ENCODE measurements around the gene ATG13.

Gene ATG13

GRCh38 chr11:46597609-46598219 lies 19.6 kb upstream of the ATG13 start:
- TF ChIP-seq CTCF (IDR thresholded peaks at IDR 0.05), result no peak
- no peak overlapping the region for H3K4me3 ChIP-seq (ENCODE audit: low read depth, low read length)
- no peaks in the 10 kb centered on the region for H3K9me3 ChIP-seq (ENCODE audit: control insufficient read depth, low read length)
- peaks cover 9% of the 10 kb centered on the region for H3K79me2 ChIP-seq
- no peak overlapping the region for H3K27ac ChIP-seq
- no peak overlapping the region for H2AFZ ChIP-seq
- H3K9ac ChIP-seq, result no peak overlapping the region
- no peaks in the 10 kb centered on the region for H3K27me3 ChIP-seq (ENCODE audit: control insufficient read depth, insufficient read depth, low read length)
- no peak overlapping the region for H3K4me2 ChIP-seq (ENCODE audit: low read length)
- no peaks in the 10 kb centered on the region for H3K36me3 ChIP-seq (ENCODE audit: control insufficient read depth, insufficient read depth, low read length)
- H3K4me1 ChIP-seq, result peaks cover 6% of the 10 kb centered on the region

GRCh38 chr11:46599340-46600193 lies 17.8 kb upstream of the ATG13 start:
- H3K79me2 ChIP-seq, result no peaks in the 10 kb centered on the region
- H3K9ac ChIP-seq, result no peak overlapping the region
- H3K27me3 ChIP-seq (ENCODE audit: control insufficient read depth, insufficient read depth, low read length), result no peaks in the 10 kb centered on the region
- TF ChIP-seq CTCF (IDR thresholded peaks at IDR 0.05), result no peak
- H3K4me2 ChIP-seq (ENCODE audit: low read length), result peak overlapping the region; percentile 8
- no peaks in the 10 kb centered on the region for H3K9me3 ChIP-seq (ENCODE audit: control insufficient read depth, low read length)
- H3K36me3 ChIP-seq (ENCODE audit: control insufficient read depth, insufficient read depth, low read length), result no peaks in the 10 kb centered on the region
- H3K4me3 ChIP-seq (ENCODE audit: low read depth, low read length), result no peak overlapping the region
- peaks cover 4% of the 10 kb centered on the region for H3K4me1 ChIP-seq
- peak overlapping the region; percentile 9 for H2AFZ ChIP-seq
- H3K27ac ChIP-seq, result peak overlapping the region; percentile 17

- H3K27ac ChIP-seq, result peak overlapping the region; percentile 17
- no peaks in the 10 kb centered on the region for H3K79me2 ChIP-seq
- no peak overlapping the region for H3K9ac ChIP-seq
- peak overlapping the region; percentile 9 for H2AFZ ChIP-seq
- no peak for TF ChIP-seq CTCF (IDR thresholded peaks at IDR 0.05)
- H3K27me3 ChIP-seq (ENCODE audit: control insufficient read depth, insufficient read depth, low read length), result no peaks in the 10 kb centered on the region
- peaks cover 4% of the 10 kb centered on the region for H3K4me1 ChIP-seq
- peak overlapping the region; percentile 22 for H3K4me3 ChIP-seq (ENCODE audit: low read depth, low read length)
- no peaks in the 10 kb centered on the region for H3K36me3 ChIP-seq (ENCODE audit: control insufficient read depth, insufficient read depth, low read length)
- no peaks in the 10 kb centered on the region for H3K9me3 ChIP-seq (ENCODE audit: control insufficient read depth, low read length)
- peak overlapping the region; percentile 45 for H3K4me2 ChIP-seq (ENCODE audit: low read length)
Observed at GRCh38 chr11:46600194-46600960, 17.0 kb upstream of the ATG13 start.

DNA sequence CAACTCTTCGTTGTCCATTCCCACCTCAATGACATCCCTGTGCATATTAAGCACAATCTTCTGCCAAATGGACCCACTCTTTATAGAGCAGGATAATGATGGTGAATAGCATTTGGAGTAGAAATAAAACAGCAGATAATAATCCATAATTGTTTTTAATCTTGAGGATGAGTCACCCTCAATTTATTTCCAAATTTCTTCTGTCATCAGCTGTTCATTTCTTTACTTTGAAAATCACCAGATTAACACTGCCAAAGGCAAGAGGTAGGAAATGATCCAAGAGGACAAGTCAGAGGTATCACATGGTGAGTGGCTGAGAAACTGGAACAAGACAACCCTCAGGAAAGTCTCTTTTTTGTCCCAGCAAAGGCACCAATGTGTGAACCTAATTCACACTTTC lies 16.2 kb upstream of the ATG13 start:
- no peaks in the 10 kb centered on the region for H3K79me2 ChIP-seq
- no peak overlapping the region for H3K4me2 ChIP-seq (ENCODE audit: low read length)
- H3K4me3 ChIP-seq (ENCODE audit: low read depth, low read length), result no peak overlapping the region
- H3K27me3 ChIP-seq (ENCODE audit: control insufficient read depth, insufficient read depth, low read length), result no peaks in the 10 kb centered on the region
- no peak for TF ChIP-seq CTCF (IDR thresholded peaks at IDR 0.05)
- H3K9ac ChIP-seq, result no peak overlapping the region
- peaks cover 4% of the 10 kb centered on the region for H3K4me1 ChIP-seq
- no peak overlapping the region for H3K27ac ChIP-seq
- no peaks in the 10 kb centered on the region for H3K36me3 ChIP-seq (ENCODE audit: control insufficient read depth, insufficient read depth, low read length)
- H3K9me3 ChIP-seq (ENCODE audit: control insufficient read depth, low read length), result no peaks in the 10 kb centered on the region
- no peak overlapping the region for H2AFZ ChIP-seq
